ENCODE measurements around the gene SERTM1. TPM values are rescaled to one million over a fixed set of nuclear protein-coding genes. Genes with fewer than 3 reads are reported as not detected.

Gene SERTM1
- total and polyA plus RNA-seq, 2 donors (not counting 1 experiment from before 2014, with no cell fraction given): not detected

DNA sequence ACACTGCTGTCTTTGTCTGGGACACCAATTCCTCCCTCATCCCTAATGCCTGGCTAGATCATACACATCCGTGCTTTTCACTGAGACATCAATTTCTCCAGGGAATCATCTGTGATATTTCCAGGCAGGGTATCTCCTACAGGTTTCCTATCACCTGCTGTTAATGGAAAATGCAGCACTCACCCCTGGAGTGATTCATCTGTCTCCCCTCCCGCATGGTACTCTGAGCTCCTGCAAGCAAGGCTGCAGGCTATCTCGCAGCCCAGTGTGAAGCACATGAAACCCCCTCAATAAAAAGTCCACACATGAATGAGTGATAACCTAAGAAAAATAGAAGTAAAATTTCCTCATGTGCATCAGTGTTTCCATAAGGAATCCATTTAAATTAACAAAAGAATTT, 38.5 kb downstream of the SERTM1 start:
- H3K9ac ChIP-seq (ENCODE audit: insufficient read depth, low read length): no peak overlapping the region
- H3K36me3 ChIP-seq (ENCODE audit: control insufficient read depth, insufficient read depth, low read length): no peaks in the 10 kb centered on the region
- DNase-seq (ENCODE audit: low read depth in 2 of 2): peak in 1 of 2 donors; percentile 20
- no peaks in the 10 kb centered on the region for H3K4me1 ChIP-seq (ENCODE audit: control insufficient read depth, extremely low read depth, insufficient read depth, low read length)
- no peaks in the 10 kb centered on the region for H3K79me2 ChIP-seq (ENCODE audit: control insufficient read depth, insufficient read depth, low read length)
- TF ChIP-seq EZH2 (IDR thresholded peaks at IDR 0.05; ENCODE audit: low read length, missing control alignments): no peak
- TF ChIP-seq, protein P1, sequence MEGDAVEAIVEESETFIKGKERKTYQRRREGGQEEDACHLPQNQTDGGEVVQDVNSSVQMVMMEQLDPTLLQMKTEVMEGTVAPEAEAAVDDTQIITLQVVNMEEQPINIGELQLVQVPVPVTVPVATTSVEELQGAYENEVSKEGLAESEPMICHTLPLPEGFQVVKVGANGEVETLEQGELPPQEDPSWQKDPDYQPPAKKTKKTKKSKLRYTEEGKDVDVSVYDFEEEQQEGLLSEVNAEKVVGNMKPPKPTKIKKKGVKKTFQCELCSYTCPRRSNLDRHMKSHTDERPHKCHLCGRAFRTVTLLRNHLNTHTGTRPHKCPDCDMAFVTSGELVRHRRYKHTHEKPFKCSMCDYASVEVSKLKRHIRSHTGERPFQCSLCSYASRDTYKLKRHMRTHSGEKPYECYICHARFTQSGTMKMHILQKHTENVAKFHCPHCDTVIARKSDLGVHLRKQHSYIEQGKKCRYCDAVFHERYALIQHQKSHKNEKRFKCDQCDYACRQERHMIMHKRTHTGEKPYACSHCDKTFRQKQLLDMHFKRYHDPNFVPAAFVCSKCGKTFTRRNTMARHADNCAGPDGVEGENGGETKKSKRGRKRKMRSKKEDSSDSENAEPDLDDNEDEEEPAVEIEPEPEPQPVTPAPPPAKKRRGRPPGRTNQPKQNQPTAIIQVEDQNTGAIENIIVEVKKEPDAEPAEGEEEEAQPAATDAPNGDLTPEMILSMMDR (conservative IDR thresholded peaks at IDR 0.05 in 1 of 2, IDR thresholded peaks at IDR 0.05 in 1 of 2; ENCODE audit: low read depth in 1 of 2, low read length in 2 of 2): no peak
- H2AFZ ChIP-seq (ENCODE audit: low read length): no peak overlapping the region
- H3K9me3 ChIP-seq (ENCODE audit: control insufficient read depth, insufficient read depth, low read depth, low read length): no peaks in the 10 kb centered on the region
- H3K27ac ChIP-seq (ENCODE audit: insufficient read depth, low read length): no peak overlapping the region
- H3K4me2 ChIP-seq (ENCODE audit: extremely low read depth, insufficient read depth, low read length): no peak overlapping the region
- no peaks in the 10 kb centered on the region for H4K20me1 ChIP-seq (ENCODE audit: control insufficient read depth, extremely low read depth, insufficient read depth, low read length)
- H3K4me3 ChIP-seq (replicated peaks in 1 of 4; ENCODE audit: control extremely low read depth in 1 of 4, insufficient read depth in 1 of 4, low read depth in 3 of 4, low read length in 4 of 4): no peak overlapping the region
- no peaks in the 10 kb centered on the region for H3K27me3 ChIP-seq (ENCODE audit: control insufficient read depth, insufficient read depth, low read length)

DNA sequence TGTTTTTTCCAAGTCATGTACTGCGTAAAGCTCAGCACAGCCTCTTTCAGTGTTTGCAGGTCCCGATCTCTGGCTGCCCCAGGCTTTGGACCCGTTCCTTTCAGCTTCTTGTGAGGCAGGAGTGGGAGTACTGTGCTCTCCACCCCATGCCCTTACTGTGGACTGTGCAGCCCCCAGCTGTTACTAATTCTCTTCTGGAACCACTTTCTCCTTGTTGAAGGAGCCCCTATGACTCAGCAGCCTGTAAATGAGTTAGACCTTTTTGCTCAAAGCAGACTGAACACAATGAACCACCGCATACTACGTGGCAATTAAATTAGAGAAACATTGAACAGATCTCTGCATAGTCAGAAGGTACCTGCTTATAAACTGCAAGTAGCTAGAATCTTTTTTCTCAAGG, 39.0 kb downstream of the SERTM1 start:
- Histone ChIP-seq H3K4me3 (replicated peaks in 1 of 4; ENCODE audit: control extremely low read depth in 1 of 4, insufficient read depth in 1 of 4, low read depth in 3 of 4, low read length in 4 of 4) (no peak overlapping the region), H3K36me3 (ENCODE audit: control insufficient read depth, insufficient read depth, low read length) (no peaks in the 10 kb centered on the region), H2AFZ (ENCODE audit: low read length) (no peak overlapping the region), H4K20me1 (ENCODE audit: control insufficient read depth, extremely low read depth, insufficient read depth, low read length) (no peaks in the 10 kb centered on the region), H3K4me2 (ENCODE audit: extremely low read depth, insufficient read depth, low read length) (no peak overlapping the region), H3K4me1 (ENCODE audit: control insufficient read depth, extremely low read depth, insufficient read depth, low read length) (no peaks in the 10 kb centered on the region), H3K9ac (ENCODE audit: insufficient read depth, low read length) (no peak overlapping the region), H3K9me3 (ENCODE audit: control insufficient read depth, insufficient read depth, low read depth, low read length) (no peaks in the 10 kb centered on the region), H3K27me3 (ENCODE audit: control insufficient read depth, insufficient read depth, low read length) (no peaks in the 10 kb centered on the region), H3K27ac (ENCODE audit: insufficient read depth, low read length) (no peak overlapping the region), H3K79me2 (ENCODE audit: control insufficient read depth, insufficient read depth, low read length) (no peaks in the 10 kb centered on the region)
- peak in 1 of 2 donors; percentile 92 for DNase-seq (ENCODE audit: low read depth in 2 of 2)
- TF ChIP-seq, protein P1 (conservative IDR thresholded peaks at IDR 0.05 in 1 of 2, IDR thresholded peaks at IDR 0.05 in 1 of 2; ENCODE audit: low read depth in 1 of 2, low read length in 2 of 2): no peak

DNA sequence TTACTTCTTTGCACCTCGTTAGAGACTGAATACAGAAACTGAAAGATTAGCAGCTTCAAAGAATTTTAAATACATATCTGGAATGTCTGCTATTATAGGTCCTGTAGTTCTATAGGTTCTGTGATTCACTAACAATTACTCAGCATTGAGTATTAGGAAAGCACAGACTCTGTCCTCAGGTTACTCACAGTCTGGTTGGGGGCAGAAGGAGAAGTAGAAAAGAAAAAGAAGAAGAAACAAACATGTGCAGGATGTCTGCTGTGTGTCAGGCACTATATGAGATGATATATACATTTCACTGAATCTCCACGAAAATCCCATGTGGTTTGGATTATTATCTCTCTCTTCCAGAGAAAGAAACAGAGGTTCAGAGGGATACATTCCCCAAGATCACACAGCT, 40.1 kb downstream of the SERTM1 start:
- TF ChIP-seq, protein P1 (conservative IDR thresholded peaks at IDR 0.05 in 1 of 2, IDR thresholded peaks at IDR 0.05 in 1 of 2; ENCODE audit: low read depth in 1 of 2, low read length in 2 of 2): no peak
- no peak for TF ChIP-seq EZH2 (IDR thresholded peaks at IDR 0.05; ENCODE audit: low read length, missing control alignments)
- no peaks in the 10 kb centered on the region for H3K36me3 ChIP-seq (ENCODE audit: control insufficient read depth, insufficient read depth, low read length)
- H2AFZ ChIP-seq (ENCODE audit: low read length): no peak overlapping the region
- H4K20me1 ChIP-seq (ENCODE audit: control insufficient read depth, extremely low read depth, insufficient read depth, low read length): no peaks in the 10 kb centered on the region
- no peaks in the 10 kb centered on the region for H3K9me3 ChIP-seq (ENCODE audit: control insufficient read depth, insufficient read depth, low read depth, low read length)
- H3K79me2 ChIP-seq (ENCODE audit: control insufficient read depth, insufficient read depth, low read length): no peaks in the 10 kb centered on the region
- H3K9ac ChIP-seq (ENCODE audit: insufficient read depth, low read length): no peak overlapping the region
- H3K4me3 ChIP-seq (replicated peaks in 1 of 4; ENCODE audit: control extremely low read depth in 1 of 4, insufficient read depth in 1 of 4, low read depth in 3 of 4, low read length in 4 of 4): no peak overlapping the region
- H3K27ac ChIP-seq (ENCODE audit: insufficient read depth, low read length): no peak overlapping the region
- DNase-seq (ENCODE audit: low read depth in 2 of 2): peak in 1 of 2 donors; percentile 40
- H3K4me2 ChIP-seq (ENCODE audit: extremely low read depth, insufficient read depth, low read length): no peak overlapping the region
- H3K27me3 ChIP-seq (ENCODE audit: control insufficient read depth, insufficient read depth, low read length): no peaks in the 10 kb centered on the region
- H3K4me1 ChIP-seq (ENCODE audit: control insufficient read depth, extremely low read depth, insufficient read depth, low read length): no peaks in the 10 kb centered on the region

Measured in fibroblast of lung (primary cell).